ENCODE results near the gene KIF11.
A peak's percentile ranks its signal among the peaks of the same experiment; 100 is the strongest.
"Not testable (repeated sequence)": the region's sequence is repeated elsewhere in the genome, so short reads cannot be mapped to it uniquely, and the experiment has no call there.

The KIF11 gene

GRCh38 chr10:92592761-92593618, at the start of gene KIF11:
Gene KIF11 (plus strand): TSS chr10:92593130. CDS start chr10:92593376, 246 bp downstream.
- peak; percentile 94 for DNase-seq (ENCODE audit: low read depth)

DNA sequence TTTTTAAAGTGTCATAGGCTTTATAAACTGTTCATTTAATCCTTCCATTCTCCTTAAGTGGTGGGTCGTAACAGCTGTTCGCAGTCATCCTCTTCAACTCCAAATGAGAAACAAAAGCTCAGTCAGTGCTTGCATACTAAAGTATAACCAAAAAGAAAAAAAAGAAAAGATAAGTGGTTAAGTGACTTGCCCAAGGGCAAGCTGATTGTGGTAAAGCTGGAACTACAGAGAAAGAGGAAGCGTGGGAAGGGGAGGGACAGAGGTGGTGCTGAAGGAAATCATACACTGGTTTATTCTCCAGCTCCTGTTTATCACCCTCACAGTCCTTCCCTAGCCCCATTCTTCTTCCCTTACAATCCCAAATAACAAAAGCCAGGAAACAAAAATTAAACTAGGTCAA, 48.6 kb upstream of the KIF11 start:
- no peak for DNase-seq (ENCODE audit: low read depth)

GRCh38 chr10:92545556-92545955, 47.4 kb upstream of the KIF11 start:
- no peak for DNase-seq (ENCODE audit: low read depth)

DNA sequence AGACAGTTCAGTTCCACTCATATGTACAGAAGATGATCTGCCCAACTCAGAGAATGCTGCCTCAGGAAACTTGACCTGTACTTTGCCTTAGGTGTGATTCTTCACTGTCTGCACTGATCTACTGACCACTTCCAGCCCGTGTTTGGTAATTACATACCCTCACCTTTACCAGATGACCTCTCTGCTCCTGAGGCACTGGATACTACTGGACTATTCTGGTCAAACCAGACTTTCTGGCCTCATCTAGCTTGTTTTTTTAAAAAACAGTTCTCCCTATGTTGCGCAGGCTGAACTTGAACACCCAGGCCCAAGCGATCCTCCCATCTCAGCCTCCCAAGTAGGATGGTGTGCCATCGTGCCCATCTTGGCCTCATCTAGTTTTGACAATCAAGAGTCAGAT, 45.3 kb upstream of the KIF11 start:
- DNase-seq (ENCODE audit: low read depth): no peak

DNA sequence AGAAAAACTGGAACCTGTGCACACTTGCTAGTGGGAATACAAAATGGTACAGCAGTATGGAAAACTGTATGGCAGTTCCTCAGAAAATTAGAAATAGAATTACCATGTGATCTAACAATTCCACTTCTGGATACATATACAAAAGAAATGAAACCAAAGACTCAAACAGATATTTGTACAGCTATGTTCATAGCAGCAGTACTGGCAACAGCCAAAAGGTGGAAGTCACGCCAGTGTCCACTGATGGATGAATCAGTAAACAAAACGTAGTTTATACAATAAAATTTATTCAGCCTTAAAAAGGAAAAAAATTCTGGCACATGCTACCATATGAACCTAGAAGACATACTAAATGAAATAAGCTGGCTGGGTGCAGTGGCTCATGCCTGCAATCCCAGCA, 42.0 kb upstream of the KIF11 start:
- DNase-seq (ENCODE audit: low read depth): no peak

DNA sequence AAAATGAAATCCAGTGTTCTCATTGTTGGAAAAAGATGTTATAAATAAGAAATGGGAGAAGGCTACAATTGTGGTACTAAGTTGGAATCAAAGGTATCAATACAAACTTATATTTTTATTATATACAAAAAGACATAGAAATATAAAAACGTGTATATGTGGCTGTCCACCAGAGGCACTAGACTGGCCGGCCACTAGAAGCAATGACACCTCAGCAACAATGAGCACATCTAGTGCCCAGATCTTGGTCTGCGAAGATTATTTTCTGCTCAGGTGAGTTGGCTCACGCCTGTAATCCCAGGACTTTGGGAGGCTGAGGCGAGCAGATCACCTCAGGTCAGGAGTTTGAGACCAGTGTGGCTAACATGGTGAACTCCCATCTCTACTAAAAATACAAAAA, 40.6 kb upstream of the KIF11 start:
- no peak for DNase-seq (ENCODE audit: low read depth)

DNA sequence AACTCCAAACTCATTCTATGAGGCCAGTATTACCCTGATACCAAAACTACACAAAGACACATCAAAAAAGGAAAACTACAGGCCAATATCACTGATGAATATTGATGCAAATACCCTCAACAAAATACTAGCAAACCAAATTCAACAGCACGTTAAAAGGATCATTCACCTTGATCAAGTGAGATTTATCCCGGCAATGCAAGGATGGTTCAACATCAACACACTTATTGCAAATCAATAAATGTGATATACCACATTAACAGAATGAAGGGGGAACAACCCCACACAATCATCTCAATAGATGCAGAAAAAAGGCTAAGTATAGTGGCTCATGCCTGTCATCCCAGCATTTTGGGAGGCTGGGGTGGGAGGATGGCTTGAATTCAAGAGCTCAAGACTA, 39.0 kb upstream of the KIF11 start:
- no peak for DNase-seq (ENCODE audit: low read depth)

DNA sequence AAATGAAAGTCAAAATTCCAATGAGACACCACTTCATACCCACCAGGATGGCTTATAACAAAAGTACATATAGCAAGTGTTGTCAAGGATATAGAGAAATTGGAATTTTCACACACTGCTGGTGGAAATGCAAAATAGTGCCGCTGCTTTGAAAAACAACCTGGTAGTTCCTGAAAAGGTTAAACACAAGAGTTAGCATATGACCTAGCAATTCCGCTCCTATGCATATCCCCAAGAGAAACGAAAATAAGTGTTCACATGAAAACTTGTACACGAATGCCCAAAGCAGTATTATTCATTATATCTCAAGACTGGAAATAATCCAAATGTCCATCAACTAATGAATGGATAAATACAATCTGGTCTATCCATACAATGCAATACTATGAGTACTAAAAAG, 33.9 kb upstream of the KIF11 start:
- DNase-seq (ENCODE audit: low read depth): no peak

DNA sequence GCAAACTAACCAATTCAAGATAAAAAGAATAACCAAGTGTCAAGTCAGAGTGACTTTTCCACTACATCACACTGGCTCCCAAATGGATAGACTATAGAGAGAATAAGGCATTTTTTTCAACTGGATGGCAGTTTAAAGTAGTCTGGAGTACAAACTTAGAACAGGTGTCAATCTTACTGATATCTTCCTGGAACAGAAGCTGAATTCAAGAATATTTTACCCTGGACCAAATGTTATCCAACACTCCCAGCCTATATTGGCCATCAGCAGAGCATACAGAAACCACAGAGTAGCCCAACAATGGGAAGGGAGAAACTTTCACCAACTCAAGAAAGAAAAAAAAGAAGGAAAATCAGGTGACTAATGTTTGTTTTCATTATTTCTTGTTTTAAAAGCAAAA, 30.5 kb upstream of the KIF11 start:
- DNase-seq (ENCODE audit: low read depth): no peak

DNA sequence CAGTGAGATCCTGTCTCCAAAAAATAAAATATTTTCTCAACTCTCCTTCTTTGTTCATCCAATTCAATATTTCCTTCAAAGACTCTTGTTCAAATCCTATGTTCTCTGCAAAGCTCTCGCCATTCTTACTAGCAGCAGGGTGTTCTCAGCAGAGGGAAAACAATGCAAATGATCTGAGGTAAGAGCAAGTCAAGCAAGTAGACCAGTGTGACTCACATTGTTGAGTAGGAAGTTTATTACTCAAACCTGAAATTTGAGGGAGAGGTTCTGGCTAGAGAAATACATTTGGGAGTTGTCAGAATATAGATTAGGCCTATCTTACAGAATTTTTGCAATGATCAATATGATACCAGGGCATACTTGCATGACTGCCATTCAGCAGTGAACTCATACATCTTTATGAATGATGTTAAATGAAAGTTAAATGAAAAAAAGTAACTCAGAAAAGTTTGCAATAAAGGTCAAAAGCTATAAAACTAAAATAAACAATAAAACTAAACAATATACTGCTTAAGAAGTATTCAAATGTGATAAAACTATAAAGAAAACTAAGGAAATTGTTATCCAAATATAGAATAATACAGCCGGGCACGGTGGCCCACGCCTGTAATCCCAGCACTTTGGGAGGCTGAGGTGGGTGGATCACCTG, 24.9 kb upstream of the KIF11 start:
- no peak for DNase-seq (ENCODE audit: low read depth)

DNA sequence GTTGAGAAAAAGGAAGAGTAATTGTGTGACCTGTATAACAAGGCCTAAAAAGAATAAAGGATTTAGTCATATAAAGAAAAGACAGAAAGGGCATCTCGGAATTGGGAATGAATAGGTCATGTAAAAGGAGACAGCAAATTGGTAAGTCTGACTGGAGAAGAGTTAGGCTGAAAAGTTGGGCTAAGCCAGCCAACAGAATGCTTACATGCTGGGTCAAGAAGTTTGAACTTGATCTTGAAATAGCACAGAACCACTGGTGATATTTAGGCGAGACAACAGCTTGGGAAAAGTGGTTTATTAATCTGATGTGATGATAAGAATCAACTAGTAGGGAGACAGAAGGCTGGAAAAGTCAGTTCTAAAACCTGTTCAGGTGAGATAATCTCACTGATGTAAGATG, 23.9 kb upstream of the KIF11 start:
- no peak for DNase-seq (ENCODE audit: low read depth)

- not testable (repeated sequence) for DNase-seq (ENCODE audit: low read depth)
Measured at GRCh38 chr10:92569663-92570062, 23.3 kb upstream of the KIF11 start.

DNA sequence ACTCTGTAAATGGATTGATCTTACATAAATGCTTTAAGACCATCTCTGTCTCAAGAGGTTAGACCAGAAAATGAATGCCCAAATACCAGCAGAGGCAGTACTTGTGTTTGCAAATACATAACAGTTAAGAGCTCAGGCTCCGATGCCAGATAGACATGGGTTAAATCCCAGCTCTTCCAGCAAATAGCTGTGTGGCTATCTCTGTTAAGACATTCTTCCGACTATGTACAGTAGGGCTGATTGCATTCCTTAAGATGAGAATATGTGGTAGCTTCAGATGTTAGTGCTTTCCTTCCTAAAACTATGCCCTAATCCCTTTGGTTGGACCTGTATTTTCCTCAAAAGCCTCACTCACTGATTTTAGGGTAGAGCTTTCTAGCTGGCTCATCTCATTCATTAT, 21.3 kb upstream of the KIF11 start:
- DNase-seq (ENCODE audit: low read depth): no peak

- DNase-seq (ENCODE audit: low read depth): no peak
Measured at GRCh38 chr10:92572362-92573090, 20.4 kb upstream of the KIF11 start.

DNA sequence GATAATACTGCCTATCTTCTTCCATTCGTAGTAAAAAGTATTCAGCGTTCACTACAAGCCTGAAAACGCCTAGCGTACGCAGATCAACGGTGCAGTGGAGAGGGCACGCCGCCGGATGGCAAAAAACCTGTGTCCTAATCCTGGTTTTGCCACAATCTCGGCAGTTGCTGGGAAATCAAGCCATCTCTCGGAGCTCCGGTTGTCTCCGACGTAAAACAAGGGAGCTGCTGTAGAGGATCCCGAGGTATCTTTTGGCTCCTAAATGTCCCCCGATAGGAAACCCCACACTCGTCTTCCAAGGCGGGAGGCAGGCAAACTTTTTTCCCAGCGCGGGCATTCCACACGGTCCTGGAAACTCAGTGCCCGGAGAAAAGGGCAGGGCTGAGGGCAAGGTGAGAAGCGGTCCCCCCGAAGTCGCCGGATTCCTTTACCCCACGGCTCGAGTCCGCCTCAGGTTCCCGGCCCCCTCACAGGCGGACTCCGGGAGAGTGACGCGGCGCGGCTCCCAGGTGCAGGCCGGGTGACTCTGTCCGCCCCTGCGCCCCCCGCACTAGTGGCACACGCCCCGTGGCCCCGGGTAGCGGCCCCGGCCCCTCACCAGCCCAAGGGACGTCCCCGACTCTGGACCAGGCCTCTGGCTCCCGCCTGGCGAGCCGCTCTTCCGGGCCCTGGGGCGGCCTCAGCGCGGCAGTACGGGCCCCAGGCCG, 19.7 kb upstream of the KIF11 start:
- peak; percentile 10 for DNase-seq (ENCODE audit: low read depth)

DNA sequence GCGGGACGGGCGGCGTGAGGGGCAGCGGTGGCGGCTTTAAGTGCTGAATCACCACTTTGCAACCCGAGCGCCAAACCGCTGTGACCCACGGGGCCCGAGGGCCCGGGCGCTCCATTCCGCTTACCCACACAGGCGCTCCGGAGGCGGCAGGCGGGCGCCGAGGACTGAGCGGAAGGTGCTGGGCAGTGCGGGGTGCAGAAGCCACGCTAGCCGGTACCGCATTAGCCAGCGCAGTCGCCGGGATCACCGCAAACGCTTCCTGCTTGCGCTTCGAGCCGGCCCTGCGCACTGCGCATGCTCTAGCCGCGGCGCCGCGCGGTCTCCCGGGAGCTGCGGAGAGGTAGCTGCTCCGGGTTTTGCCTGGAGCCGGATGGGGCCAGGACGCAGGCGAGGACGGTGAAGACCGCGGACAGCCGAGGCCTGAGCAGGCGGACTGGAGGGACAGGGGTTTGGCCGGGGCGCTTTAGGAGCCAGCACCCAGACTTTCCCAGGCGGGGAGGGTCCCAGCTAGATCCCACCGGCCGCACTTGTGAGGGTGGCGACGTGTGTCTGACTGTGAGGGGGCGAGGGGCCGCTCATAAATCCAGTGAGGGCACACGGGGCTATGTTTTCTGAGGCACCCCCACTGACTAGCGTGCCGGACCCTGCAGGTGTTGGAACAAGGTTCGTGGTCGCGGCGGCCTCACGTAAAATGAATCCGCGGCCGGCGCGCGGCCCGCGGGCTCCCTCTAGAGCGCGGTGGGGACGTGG, 19.0 kb upstream of the KIF11 start, which contains the start of gene IDE:
TSS of gene IDE (minus strand) at position 296 of the 750 bp plus-strand sequence. CDS start at position 222, 74 bp downstream.
- DNase-seq (ENCODE audit: low read depth): peak; percentile 76

- DNase-seq (ENCODE audit: low read depth): no peak
Measured at GRCh38 chr10:92574548-92575261, 18.2 kb upstream of the KIF11 start.

DNA sequence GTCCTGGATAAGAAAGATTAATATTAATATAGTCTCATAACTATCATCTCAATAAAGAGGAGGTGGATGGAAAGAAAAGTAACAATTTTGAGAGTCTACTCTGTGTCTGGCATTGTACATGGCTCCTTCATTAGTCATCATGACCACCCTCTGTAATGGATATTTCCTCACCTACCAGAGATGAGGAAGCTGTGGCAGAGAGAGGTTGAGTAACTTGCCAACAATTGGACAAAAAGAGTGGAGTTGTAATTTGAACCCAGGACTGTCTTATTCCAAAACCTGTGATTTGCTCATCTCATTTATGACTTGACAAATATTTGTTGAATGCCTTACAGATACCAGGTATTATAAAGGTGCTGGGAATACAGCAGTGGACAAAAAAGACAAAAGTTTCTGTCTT, 17.0 kb upstream of the KIF11 start:
- no peak for DNase-seq (ENCODE audit: low read depth)

DNA sequence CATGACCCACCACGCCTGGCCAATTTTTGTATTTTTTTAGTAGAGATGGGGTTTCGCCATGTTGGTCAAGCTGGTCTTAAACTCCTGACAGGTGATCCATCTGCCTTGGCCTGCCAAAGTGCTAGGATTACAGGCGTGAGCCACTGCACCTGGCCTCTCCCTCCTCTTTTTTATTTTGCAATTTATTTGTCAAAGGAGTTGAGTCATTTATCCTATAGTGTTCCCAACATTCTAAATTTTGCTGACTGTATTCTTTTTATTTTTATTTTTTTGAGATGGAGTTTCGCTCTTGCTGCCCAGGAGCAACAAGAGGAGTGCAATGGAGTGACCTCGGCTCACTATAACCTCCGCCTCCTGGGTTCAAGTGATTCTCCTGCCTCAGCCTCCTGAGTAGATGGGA, 10.6 kb upstream of the KIF11 start:
- DNase-seq (ENCODE audit: low read depth): not testable (repeated sequence)

DNA sequence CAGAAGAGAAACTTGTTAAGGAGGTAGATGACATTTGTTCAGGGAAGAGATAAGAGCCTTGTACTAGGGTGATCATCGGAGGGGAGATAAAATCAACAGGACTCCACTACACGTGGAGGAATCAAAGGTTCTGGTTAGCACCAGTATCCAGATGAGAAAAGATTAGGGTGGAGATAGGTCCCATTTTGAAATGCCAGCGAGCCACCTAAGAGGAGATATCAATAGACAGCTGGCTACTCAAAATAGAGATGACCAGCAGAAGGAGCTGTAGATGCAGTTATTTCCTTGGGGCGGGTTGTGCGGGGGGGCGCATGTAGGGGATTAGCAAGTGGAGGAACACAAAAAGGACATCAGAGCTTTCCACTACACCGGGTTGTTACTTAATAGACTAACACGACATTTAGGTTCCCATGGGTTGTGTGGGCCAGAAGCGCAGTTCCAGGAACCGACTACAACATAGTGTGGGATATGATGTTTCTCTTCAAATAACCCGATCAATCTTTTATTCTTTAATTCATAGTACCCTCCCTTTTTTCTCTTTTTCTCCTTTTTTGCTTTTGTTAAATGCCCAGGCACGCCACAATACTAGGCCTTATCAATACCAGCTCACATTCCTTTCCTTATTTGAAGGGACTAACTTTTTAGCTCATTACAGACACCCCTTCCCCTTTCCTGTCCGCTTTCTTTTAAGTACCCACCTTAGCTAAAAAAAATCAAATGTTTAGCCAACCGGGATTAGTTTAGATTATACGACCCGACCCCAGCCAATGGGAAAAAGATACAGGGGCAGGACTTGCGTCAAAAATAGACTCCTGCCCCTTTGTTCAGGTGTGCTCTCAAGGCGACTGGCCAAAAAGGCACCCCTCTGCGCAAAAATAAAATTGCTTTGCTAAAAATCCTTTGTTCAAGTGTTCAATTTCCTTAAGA, 2.0 kb upstream of the KIF11 start:
- no peak for DNase-seq (ENCODE audit: low read depth)
